Astrocyte of the hippocampus (primary cell): ENCODE data around the gene ATXN1.
"Not testable (repeated sequence)": the region's sequence is repeated elsewhere in the genome, so short reads cannot be mapped to it uniquely, and the experiment has no call there.

Source experiments
- DNase-seq: peaks from one replicate; pipeline ENCODE4 v3.0.0; 2011; ENCODE audit warnings: low read depth, low spot score

The ATXN1 gene

DNA sequence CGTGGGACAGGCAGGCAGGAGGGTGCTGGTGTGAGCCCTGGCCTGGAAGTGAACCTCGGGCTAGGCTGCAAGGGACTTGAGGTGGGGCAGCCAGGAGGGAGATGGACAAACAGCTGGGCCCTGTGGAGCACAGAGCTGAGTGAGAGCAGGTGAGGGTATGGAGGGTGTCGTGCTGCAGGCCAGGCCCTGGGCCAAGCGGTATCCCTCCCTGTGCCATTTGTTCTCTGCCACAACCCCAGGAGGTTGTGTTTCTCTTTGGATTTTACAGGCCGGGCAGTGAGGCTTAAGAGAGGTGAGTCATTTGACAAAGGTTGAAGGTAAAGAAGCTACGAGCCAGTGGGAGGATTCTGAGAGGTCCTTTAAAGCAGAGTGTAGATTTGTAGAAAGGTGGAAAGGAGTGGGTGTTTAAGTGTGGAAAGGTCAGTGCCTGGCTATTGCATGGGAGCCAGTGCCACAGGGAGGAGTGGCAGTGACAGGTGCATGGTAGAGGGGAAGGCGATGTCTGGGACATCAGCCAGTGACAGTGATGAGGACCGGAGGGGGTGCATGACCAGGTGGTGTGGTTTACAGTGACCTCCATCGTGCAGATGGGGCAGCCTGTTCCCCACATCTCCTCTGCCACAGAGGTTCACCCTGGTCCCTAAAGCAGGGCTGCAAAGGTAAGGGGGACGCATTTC lies 483.1 kb downstream of the ATXN1 start:
- DNase-seq: peak; percentile 62

- DNase-seq: peak; percentile 95
These were observed 483.9 kb downstream of the ATXN1 start for GRCh38 chr6:16277101-16277981.

DNA sequence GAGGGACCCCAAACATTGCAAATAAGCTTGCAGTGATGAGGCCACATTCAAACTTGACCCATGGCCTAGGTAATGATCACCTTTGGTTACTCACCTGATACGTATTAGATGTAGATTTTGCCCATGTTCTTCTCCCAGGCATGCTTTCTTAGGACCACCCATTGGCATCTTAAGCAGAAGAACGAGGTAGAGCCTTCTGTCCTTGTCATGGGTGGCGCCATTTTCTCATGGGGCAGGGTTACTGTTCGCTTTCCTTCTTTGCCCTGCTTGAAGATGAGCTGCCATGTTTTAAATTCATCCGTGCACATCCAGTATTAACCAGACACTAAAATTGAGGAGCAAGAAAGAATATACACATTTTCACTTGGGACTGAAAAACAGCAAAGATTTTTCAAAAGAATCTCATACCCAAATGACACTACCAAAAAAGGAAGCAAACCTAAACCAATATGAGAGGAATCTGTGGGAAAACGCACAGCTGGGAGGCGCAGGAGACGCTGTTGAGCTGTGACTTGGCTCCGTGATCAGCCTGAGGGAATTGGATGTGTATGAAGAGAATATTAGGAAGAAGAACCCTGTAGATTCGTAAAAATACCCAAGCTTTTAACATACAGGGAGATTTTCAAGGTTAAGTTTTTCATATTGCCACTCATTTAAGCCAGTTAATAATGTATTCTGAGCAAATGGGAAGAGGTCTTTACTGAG lies 486.2 kb downstream of the ATXN1 start:
- no peak for DNase-seq

GRCh38 chr6:16274483-16274882 lies 486.8 kb downstream of the ATXN1 start:
- peak; percentile 46 for DNase-seq

DNA sequence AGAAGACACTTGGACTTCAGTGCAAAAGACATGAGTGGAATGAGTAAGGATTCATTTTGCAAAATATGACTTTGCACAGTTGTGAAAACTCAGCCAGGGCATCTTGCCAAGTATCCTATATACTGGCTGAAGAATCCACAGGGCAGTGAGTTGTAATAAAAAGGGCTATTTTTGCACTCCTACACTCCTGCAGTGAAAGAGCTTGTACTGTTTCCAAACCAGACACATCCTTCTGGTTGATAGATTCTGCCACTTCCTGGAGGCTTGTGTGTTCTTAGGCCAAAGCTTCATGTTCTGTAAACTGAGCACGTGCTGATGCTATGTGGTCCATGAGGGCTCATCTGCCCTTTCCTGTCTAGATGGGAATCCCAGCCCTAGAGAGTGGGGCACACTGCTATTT lies 488.0 kb downstream of the ATXN1 start:
- DNase-seq: no peak

DNA sequence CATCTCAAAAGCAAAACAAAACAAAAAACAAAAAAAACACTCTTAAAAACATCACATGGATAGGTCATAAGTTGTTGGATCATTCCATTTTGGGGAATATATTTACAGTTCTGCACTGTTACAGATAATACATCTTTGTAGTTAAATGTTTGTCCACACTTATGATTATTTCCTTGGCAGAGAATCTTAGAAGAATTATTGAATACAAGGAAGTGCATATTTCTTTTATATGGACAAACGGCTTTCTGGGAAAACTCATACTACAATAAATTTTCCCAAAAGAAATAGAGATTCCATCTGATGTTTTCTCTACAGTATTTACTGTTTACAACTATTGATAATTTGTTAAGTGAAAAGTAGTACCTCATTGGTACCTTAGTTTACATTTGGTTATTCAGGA lies 489.1 kb downstream of the ATXN1 start:
- DNase-seq: no peak

DNA sequence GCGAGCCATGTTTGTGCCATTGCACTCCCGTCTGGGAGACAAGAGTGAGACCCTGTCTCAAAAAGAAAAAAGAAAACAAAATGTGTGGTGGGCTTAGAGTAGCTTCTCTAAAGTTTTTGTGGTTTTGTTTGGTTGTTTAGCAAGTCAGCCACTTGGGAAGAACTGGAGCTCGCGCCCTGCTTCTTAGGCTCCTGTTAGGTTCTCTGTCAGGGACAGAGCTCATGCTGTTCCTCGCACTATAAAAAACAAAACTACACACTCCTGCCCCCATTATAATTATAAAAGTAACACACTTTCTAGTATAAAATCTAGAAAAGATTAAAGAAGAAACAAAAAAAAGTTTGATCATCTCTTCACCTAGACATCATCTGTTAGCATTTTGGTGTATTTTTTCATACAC lies 489.8 kb downstream of the ATXN1 start:
- DNase-seq: no peak

DNA sequence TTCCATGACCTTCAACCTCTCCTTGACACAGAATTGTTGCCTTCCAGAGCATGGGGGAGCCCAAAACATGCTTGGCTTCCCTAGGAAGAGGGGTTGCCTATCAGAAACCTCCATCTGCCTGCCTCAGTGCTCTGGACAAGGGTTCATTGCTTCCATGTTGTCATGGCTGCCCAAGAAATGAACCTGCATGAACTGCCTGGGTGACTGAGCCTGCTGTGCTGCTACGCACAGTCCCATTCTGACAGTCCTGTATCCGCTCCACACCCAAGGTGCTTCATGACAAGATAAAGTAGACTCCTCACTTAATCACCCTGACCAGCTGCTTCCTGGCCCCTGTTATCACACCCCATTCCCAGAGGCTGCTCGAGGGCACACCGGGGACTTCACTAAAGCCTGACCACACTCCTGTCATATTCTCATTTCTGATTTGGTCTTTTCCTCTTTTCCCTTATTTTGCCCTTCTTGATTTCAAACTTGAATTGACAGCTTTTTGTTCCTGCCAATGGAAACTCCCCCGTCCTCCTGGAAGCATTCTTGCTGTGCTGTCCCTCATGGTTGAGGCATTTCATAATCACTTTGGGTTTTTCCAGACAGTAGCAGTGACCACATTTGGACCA lies 491.0 kb downstream of the ATXN1 start:
- DNase-seq: peak; percentile 44

GRCh38 chr6:16269442-16270070 lies 491.7 kb downstream of the ATXN1 start:
- not testable (repeated sequence) for DNase-seq

GRCh38 chr6:16267428-16268263 lies 493.6 kb downstream of the ATXN1 start:
- DNase-seq: no peak

DNA sequence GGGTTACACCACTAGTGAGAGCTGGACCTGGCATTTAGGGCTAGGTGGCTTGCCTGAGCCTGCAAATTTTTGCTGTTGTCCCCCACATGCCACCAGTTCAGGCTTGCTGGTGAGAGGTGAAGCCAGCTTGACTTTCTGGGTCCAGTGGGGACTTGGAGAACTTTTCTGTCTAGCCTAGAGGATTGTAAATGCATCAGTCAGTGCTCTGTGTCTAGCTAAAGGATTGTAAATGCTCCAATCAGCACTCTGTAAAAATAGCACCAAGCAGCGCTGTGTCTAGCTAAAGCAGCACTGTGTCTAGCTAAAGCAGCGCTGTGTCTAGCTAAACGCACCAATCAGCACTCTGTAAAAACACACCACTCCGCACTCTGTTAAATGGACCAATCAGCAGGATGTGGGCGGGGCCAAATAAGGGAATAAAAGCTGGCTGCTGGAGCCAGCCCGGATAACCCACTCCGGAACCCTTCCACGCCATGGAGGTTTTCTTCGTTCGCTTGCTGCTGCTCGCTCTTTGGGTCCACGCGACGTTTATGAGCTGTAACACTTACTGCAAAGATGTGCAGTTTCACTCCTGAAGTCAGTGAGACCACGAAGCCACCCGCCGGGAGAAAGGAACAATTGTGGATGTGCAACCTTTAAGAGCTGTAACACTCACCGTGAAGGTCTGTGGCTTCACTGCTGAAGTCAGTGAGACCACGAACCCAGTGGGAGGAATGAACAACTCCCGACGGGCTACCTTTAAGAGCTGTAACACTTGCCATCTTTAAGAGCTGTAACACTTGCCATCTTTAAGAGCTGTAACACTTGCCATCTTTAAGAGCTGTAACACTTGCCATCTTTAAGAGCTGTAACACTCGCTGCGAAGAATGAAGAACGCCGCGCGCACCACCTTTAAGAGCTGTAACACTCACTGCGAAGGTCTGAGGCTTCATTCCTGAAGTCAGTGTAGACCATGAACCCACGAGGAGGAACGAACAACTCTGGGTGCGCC lies 495.6 kb downstream of the ATXN1 start:
- DNase-seq: no peak

- DNase-seq: no peak
These were observed 496.5 kb downstream of the ATXN1 start for GRCh38 chr6:16264785-16265184.

DNA sequence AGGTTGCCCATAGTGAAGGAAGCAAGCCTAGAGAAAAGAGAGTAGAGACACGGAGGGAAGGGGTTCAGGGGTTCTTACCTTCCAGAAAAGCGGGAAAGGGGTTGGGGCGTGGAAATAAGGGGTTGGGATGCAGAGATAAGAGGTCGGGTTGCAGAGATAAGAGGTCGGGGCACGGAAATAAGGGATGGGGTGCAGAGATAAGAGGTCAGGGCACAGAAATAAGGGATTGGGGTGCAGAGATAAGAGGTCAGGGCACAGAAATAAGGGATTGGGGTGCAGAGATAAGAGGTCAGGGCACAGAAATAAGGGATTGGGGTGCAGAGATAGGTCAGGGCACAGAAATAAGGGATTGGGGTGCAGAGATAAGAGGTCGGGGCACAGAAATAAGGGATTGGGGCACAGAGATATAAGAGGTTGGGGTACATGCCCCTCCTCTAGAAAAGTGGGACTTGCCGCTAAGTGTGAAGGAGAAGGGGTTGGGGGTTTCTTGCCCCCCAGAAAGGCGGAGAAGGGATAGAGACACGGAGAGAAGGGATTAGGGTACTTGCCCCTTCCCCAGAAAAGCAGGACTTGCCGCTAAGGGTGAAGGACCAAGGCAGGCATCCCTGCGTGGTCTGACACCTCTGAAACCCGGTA lies 497.7 kb downstream of the ATXN1 start:
- DNase-seq: not testable (repeated sequence)

GRCh38 chr6:16262773-16263172 lies 498.5 kb downstream of the ATXN1 start:
- DNase-seq: not testable (repeated sequence)

DNA sequence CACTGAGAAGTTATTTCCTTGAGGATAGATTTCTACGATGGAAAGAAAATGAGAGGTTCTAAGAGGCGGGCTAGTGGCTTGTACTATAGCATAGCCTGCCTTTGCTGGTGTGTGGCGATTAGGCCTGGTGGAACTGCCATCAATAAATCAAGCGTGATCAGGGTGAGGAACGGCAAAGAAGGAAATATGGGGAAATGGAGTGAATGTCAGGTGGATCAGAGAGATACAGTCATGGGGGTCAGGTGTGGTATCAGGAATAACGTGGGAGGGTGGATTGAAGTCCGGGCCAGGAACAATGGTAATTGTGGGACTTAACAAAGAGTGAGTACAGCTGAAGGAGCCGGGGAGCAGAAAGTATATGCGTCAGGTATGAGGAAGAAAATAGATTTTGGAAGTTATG lies 500.7 kb downstream of the ATXN1 start:
- DNase-seq: not testable (repeated sequence)

- not testable (repeated sequence) for DNase-seq
These were observed 501.7 kb downstream of the ATXN1 start for GRCh38 chr6:16259604-16260003.

DNA sequence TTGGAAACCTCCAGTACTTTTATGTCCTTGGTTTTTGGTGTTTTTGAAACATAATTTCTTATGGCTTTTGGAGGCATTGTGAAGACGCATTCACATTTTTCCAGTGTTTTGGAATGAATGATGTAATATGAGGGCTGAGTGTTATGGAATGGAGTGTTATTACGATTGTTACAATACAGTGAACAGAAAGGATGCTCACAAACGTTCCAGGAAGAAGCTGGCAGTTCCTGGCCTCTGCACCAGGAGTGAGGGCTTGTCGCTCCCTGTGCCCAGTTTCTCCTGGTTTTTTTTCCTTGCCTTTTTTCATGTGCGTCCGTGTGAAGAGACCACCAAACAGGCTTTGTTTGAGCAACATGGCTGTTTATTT lies 502.6 kb downstream of the ATXN1 start:
- no peak for DNase-seq

DNA sequence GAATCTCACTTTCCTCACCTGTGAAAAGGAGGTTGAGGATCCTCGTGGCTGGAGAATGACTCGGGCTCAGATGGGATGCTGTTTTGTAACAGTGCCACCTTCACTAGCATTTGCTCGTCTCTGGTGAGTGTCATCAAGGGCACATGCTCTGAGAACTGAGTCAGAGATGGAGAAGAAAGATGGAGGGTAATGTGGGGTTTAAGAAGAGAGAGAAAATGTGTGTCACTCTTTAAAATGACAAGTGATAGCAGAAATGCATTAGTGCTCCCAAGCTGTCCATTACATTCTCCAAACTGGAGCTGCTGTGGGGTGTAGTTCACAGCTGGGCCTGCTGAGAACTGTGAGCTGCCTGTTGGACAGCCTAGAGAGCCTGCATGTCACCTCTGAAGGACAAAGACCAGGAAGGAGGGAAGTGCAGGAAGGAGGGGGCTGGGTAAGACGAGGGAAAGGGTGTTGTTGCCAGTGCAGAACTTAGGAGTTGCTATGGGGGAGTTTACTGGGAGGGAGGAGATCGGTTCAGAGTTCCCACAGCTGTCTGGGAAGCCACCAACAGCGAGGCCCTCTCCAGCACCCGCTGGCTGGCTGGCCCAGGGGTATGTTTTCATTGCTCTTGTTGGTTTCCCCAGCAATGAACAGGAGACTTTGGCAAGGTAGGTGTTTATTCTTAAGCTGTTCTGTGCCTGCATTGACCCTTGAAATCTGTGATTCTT lies 503.1 kb downstream of the ATXN1 start:
- peak; percentile 60 for DNase-seq
